ENCODE results near the gene ACAN. TPM values are rescaled to one million over a fixed set of nuclear protein-coding genes. Genes with fewer than 3 reads are reported as not detected.

ACAN gene
- total and polyA plus RNA-seq, 10 of the 15 experiments (the other 5 are each of a cell fraction or from before 2014, with no cell fraction given), result not detected

- TF ChIP-seq CUX1 (IDR thresholded peaks at IDR 0.05; ENCODE audit: insufficient replicate concordance, low read depth, low read length) (no peak), ZBED1 (IDR thresholded peaks at IDR 0.05; ENCODE audit: borderline replicate concordance) (no peak), KAT2A (conservative IDR thresholded peaks at IDR 0.05; ENCODE audit: control insufficient read depth, low read depth, low read length) (no peak), RBBP5 (conservative IDR thresholded peaks at IDR 0.05) (no peak), E2F8 (IDR thresholded peaks at IDR 0.05; ENCODE audit: low read depth, partially characterized antibody) (no peak), RAD21 (IDR thresholded peaks at IDR 0.05; ENCODE audit: insufficient read depth, low read depth, low read length) (no peak), CEBPB (IDR thresholded peaks at IDR 0.05; ENCODE audit: borderline replicate concordance in 1 of 2, low read depth in 2 of 2, low read length in 2 of 2) (no peak), STAT3 (IDR thresholded peaks at IDR 0.05; ENCODE audit: low read depth, low read length) (no peak), NBN (IDR thresholded peaks at IDR 0.05) (no peak)
Observed at GRCh38 chr15:88865498-88866099, 62.4 kb downstream of the ACAN start (continued).

All from GM12878 (cell line).